NB4 (cell line): ENCODE measurements around the gene PMEPA1.

ENCODE experiments used
- CTCF ChIP-seq: IDR thresholded peaks from one replicate; pipeline ENCODE4 v1.5.1; 2012; ENCODE audit warnings: low read depth, low read length
- POLR2A ChIP-seq: IDR thresholded peaks from 2 replicates; pipeline ENCODE4 v1.6.1; 2011; ENCODE audit warnings: mild to moderate bottlenecking; ENCODE audit not compliant: insufficient read length; ENCODE audit errors: extremely low read depth

- TF ChIP-seq CTCF, result no peak
- TF ChIP-seq POLR2A, result no peak
Measured at GRCh38 chr20:57735831-57736737, 26.3 kb upstream of the PMEPA1 start.
